ENCODE measurements around the gene ARFRP1. TPM values are rescaled to one million over a fixed set of nuclear protein-coding genes. Genes with fewer than 3 reads are reported as not detected.

Gene ARFRP1
- total RNA-seq, 1 donor from 2014 or later = 46.1 TPM

DNA sequence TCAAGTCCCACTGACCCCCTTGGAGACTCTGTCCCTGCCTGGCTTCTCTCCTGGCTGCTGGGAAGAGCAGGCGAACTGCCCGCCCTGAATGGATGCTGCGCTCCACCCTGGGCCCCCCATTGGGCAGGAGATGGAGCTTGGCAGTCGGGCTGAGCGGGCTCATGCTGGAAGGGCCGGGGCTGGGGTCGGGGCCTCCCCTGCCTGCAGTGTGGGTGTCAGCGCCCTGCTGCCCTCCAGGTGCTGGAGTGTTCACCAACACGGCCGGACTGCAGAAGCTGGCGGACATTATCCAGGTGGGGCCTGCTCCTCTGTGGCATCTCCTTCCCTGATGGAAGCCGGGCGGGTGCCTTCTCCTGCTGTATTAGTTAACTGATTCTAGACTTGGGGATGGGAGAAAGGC, 27.3 kb downstream of the ARFRP1 start:
- DNase-seq (ENCODE audit: extremely low spot score, unreplicated experiment) = no peak
- no peaks in the 10 kb centered on the region for H3K27me3 Mint-ChIP-seq (ENCODE audit: unreplicated experiment)
- no peak overlapping the region for H3K4me3 Mint-ChIP-seq (ENCODE audit: unreplicated experiment)
- TF ChIP-seq, protein P1, sequence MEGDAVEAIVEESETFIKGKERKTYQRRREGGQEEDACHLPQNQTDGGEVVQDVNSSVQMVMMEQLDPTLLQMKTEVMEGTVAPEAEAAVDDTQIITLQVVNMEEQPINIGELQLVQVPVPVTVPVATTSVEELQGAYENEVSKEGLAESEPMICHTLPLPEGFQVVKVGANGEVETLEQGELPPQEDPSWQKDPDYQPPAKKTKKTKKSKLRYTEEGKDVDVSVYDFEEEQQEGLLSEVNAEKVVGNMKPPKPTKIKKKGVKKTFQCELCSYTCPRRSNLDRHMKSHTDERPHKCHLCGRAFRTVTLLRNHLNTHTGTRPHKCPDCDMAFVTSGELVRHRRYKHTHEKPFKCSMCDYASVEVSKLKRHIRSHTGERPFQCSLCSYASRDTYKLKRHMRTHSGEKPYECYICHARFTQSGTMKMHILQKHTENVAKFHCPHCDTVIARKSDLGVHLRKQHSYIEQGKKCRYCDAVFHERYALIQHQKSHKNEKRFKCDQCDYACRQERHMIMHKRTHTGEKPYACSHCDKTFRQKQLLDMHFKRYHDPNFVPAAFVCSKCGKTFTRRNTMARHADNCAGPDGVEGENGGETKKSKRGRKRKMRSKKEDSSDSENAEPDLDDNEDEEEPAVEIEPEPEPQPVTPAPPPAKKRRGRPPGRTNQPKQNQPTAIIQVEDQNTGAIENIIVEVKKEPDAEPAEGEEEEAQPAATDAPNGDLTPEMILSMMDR (IDR thresholded peaks at IDR 0.05) = no peak
- H3K4me1 Mint-ChIP-seq (ENCODE audit: unreplicated experiment) = peaks cover 30% of the 10 kb centered on the region
- H3K27ac Mint-ChIP-seq (ENCODE audit: unreplicated experiment) = no peak overlapping the region
- H3K9me3 Mint-ChIP-seq (ENCODE audit: unreplicated experiment) = no peaks in the 10 kb centered on the region
- H3K36me3 Mint-ChIP-seq (ENCODE audit: unreplicated experiment) = peaks cover 16% of the 10 kb centered on the region

DNA sequence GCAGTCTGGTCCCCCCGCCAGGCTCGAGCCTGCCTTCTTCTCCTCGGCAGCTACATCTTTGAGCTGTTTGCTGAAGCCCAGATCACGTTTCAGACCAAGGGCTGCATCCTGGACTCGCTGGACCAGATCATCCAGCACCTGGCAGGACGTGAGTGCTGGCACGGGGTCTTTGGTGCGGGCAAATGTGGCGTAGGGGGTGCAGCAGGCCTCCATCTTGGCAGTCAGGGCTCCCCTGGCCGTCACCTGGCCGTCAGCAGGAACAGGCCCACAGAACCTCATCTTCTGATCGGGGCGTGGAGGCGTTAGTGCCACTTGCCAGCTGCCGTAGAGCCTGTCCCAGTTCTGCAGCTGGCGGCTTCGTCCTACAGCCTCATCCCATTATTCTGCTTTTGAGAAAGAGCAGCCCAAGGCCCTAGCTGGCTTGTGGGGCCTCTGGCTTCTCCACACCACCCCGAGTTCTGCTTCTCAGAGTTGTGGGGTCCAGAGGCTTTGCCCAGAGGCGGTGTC, 27.9 kb downstream of the ARFRP1 start:
- H3K4me1 Mint-ChIP-seq (ENCODE audit: unreplicated experiment) = peaks cover 27% of the 10 kb centered on the region
- H3K9me3 Mint-ChIP-seq (ENCODE audit: unreplicated experiment) = no peaks in the 10 kb centered on the region
- DNase-seq (ENCODE audit: extremely low spot score, unreplicated experiment) = no peak
- TF ChIP-seq, protein P1 (IDR thresholded peaks at IDR 0.05) = no peak
- no peak overlapping the region for H3K4me3 Mint-ChIP-seq (ENCODE audit: unreplicated experiment)
- no peak overlapping the region for H3K27ac Mint-ChIP-seq (ENCODE audit: unreplicated experiment)
- H3K36me3 Mint-ChIP-seq (ENCODE audit: unreplicated experiment) = peaks cover 16% of the 10 kb centered on the region
- no peaks in the 10 kb centered on the region for H3K27me3 Mint-ChIP-seq (ENCODE audit: unreplicated experiment)

DNA sequence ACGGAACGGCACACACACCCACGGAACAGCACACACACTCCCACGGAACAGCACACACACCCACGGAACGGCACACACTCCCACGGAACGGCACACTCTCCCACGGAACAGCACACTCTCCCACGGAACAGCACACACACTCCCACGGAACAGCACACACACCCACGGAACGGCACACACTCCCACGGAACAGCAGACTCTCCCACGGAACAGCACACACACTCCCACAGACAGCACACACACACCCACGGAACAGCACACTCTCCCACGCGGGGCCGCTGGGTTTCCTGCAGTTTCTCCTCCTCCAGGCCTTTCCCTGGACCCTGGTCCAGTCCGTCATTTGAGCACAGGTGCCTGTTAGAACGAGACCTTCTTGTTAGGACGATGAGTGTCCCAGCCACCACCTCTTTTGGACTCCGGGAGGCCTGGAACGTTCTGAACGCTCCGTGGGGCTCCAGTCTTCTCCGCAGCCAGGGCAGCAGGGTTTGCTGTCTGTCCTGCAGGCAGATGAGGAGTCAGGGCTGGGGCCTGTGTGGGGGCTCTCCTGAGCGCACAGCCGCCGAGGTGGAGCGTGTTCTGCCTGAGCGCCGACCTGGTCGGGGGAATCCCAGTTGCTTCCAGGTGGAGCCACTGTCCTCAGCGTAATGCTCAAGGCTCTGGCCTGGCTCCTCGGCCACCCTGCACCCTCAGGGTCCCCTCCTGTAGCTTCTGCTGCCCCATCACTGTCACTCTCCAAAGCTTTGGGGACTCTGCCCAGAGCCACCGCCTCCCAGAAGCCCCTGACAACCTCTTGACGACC, 28.9 kb downstream of the ARFRP1 start:
- Mint-ChIP-seq H3K27me3 (ENCODE audit: unreplicated experiment) (no peaks in the 10 kb centered on the region), H3K36me3 (ENCODE audit: unreplicated experiment) (peaks cover 16% of the 10 kb centered on the region), H3K4me1 (ENCODE audit: unreplicated experiment) (peaks cover 21% of the 10 kb centered on the region), H3K4me3 (ENCODE audit: unreplicated experiment) (no peak overlapping the region), H3K27ac (ENCODE audit: unreplicated experiment) (no peak overlapping the region), H3K9me3 (ENCODE audit: unreplicated experiment) (no peaks in the 10 kb centered on the region)
- TF ChIP-seq, protein P1 (IDR thresholded peaks at IDR 0.05) = no peak
- no peak for DNase-seq (ENCODE audit: extremely low spot score, unreplicated experiment)

DNA sequence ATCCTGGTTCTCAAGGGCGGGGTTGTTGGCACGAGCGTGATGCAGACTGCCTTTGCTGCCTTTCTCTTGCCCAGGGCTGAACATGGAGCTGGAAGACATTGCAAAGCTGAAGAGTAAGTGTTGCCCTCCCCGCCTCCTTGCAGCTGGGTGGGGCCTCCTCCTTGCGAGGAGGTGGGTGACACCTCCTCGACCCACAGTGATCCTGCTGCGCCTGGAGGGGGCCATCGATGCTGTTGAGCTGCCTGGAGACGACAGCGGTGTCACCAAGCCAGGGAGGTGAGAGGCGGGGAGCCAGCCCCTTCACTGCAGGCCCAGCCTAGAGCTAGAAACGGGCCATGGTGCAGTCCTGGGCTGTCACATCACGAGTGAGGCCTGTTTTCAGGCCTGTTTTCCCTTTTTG, 29.7 kb downstream of the ARFRP1 start:
- H3K27ac Mint-ChIP-seq (ENCODE audit: unreplicated experiment) = no peak overlapping the region
- TF ChIP-seq, protein P1 (IDR thresholded peaks at IDR 0.05) = no peak
- peaks cover 13% of the 10 kb centered on the region for H3K4me1 Mint-ChIP-seq (ENCODE audit: unreplicated experiment)
- H3K36me3 Mint-ChIP-seq (ENCODE audit: unreplicated experiment) = peaks cover 16% of the 10 kb centered on the region
- H3K4me3 Mint-ChIP-seq (ENCODE audit: unreplicated experiment) = no peak overlapping the region
- H3K27me3 Mint-ChIP-seq (ENCODE audit: unreplicated experiment) = no peaks in the 10 kb centered on the region
- no peak for DNase-seq (ENCODE audit: extremely low spot score, unreplicated experiment)
- no peaks in the 10 kb centered on the region for H3K9me3 Mint-ChIP-seq (ENCODE audit: unreplicated experiment)

DNA sequence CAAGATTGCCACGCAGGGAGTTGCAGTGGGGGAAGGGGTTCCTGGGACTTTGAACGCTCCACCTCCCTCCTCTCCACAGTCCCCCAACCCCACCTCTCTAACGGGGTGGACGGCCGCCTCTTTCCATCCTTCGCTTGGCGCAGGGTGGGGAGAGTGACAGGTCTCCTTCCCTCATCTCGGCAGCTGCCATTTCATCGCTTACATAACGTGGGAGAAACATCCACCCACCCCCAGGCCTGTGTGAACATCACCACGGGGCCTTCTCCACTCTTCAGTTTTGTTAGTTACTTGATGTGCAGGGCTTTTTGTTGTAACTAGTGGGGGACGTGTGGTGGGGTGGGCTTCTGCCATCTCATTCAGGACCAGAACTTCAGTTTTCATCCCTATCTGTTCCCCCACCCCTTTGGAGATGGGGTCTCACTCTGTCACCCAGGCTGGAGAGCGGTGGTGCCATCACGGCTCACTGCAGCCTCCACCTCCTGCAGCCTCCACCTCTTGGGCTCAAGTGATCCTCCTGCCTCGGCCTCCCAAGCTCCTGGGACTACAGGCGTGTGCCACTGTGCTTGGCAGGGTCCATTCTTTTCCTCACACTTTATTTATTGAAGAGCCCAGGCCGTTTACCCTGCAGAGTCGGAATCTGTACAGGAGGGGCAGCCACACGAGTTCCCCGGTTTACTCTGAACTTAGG, 32.0 kb downstream of the ARFRP1 start:
- Mint-ChIP-seq H3K9me3 (ENCODE audit: unreplicated experiment) (no peaks in the 10 kb centered on the region), H3K27ac (ENCODE audit: unreplicated experiment) (no peak overlapping the region), H3K4me1 (ENCODE audit: unreplicated experiment) (no peaks in the 10 kb centered on the region), H3K27me3 (ENCODE audit: unreplicated experiment) (no peaks in the 10 kb centered on the region), H3K36me3 (ENCODE audit: unreplicated experiment) (peaks cover 16% of the 10 kb centered on the region), H3K4me3 (ENCODE audit: unreplicated experiment) (no peak overlapping the region)
- TF ChIP-seq, protein P1 (IDR thresholded peaks at IDR 0.05) = no peak
- no peak for DNase-seq (ENCODE audit: extremely low spot score, unreplicated experiment)

Data from osteocyte (in vitro differentiated cells).